HCT116 (cell line): ENCODE data around the gene CYBA. TPM values are rescaled to one million over a fixed set of nuclear protein-coding genes. Genes with fewer than 3 reads are reported as not detected.

ENCODE experiments used
- ATAC-seq: fragments of 200-7000 bp; cut with Tn5 transposase; 2 replicates; pipeline ENCODE4 v1.9.1; 2020; ENCODE audit warnings: mild to moderate bottlenecking, moderate library complexity
- BruUV-seq: library from RNA; stranded (reverse); fragments of 400-500 nt; replicated peaks from 2 replicates; lab custom pipeline; 2021; lab: Mats Ljungman, UMichigan
- CTCF ChIA-PET: fragments of 300-600 bp; sonication (Branson Sonifier 250); formaldehyde crosslinking; loops from one replicate; lab custom pipeline; 2021; ENCODE audit warnings: antibody characterized with exemption; lab: Charles Lee
- POLR2A ChIA-PET: fragments of 300-600, 350-600 bp; sonication (Branson Sonifier 250); formaldehyde crosslinking; loops from one replicate; lab custom pipeline; 2021; ENCODE audit warnings: antibody characterized with exemption; lab: Charles Lee
- RAD21 ChIA-PET, 2 experiments: fragments of 300-600 bp; sonication (Branson Sonifier 250); formaldehyde crosslinking; loops; one replicate each; lab custom pipeline; 2023; ENCODE audit warnings: low total read pairs in 2 of 2; ENCODE audit not compliant: uncharacterized antibody in 2 of 2, unreplicated experiment in 2 of 2, low non-redundant PET in 1 of 2; lab: Charles Lee
- DNase-seq: peaks from one replicate; pipeline ENCODE4 v3.0.0-alpha.2; 2010; ENCODE audit warnings: low read depth, low spot score
- H2AFZ ChIP-seq: fragments of 200-600 bp; shearing (Covaris generic), sonication (generic); 2 replicates; pipeline ENCODE4 v1.6.1; 2017; ENCODE audit warnings: low read depth, mixed run types, mixed read lengths, antibody characterized with exemption, low read length; ENCODE audit not compliant: poor library complexity, severe bottlenecking
- H3K27ac ChIP-seq: 2 replicates; pipeline ENCODE4 v1.5.1; 2012; ENCODE audit warnings: low read depth, low read length
- H3K27me3 ChIP-seq: fragments of 200-600 bp; sonication (generic); 2 replicates; pipeline ENCODE4 v1.6.1; 2016; ENCODE audit warnings: mixed run types, low read length, mixed read lengths; ENCODE audit not compliant: insufficient read depth
- H3K36me3 ChIP-seq, 2 experiments: fragments of 200-500 bp in 1 of 2; fragments of 200-600 bp in 1 of 2; sonication (Bioruptor generic) in 1 of 2; sonication (generic) in 1 of 2; 2 replicates each; pipeline versions ENCODE4 v1.5.1 to v1.6.1; 2014 to 2016; ENCODE audit warnings: low read length in 2 of 2, inconsistent platforms in 1 of 2, mixed read lengths in 1 of 2, mixed run types in 1 of 2; ENCODE audit not compliant: insufficient read depth in 2 of 2, control insufficient read depth in 1 of 2
- H3K4me1 ChIP-seq, 2 experiments: fragments of 200-600 bp in 1 of 2; sonication (generic) in 1 of 2; 2 replicates each; pipeline versions ENCODE4 v1.5.1 to v1.6.1; 2012 to 2017; ENCODE audit warnings: low read length in 2 of 2, inconsistent platforms in 1 of 2, mild to moderate bottlenecking in 1 of 2, mixed read lengths in 1 of 2, mixed run types in 1 of 2, moderate library complexity in 1 of 2; ENCODE audit not compliant: insufficient read depth in 2 of 2, control insufficient read depth in 1 of 2
- H3K4me2 ChIP-seq: fragments of 200-600 bp; sonication (generic); 2 replicates; pipeline ENCODE4 v1.6.1; 2017; ENCODE audit warnings: mixed run types, low read length, mixed read lengths
- H3K4me3 ChIP-seq, 2 experiments: fragments of 200-600 bp in 1 of 2; sonication (generic) in 1 of 2; replicated peaks in 1 of 2; 2 replicates each; pipeline ENCODE4 v1.5.1; 2011 to 2016; ENCODE audit warnings: low read length in 2 of 2, control low read depth in 1 of 2, low read depth in 1 of 2, mild to moderate bottlenecking in 1 of 2, mixed read lengths in 1 of 2, mixed run types in 1 of 2
- H3K79me2 ChIP-seq: fragments of 200-600 bp; sonication (generic); 2 replicates; pipeline ENCODE4 v1.6.1; 2017; ENCODE audit warnings: mild to moderate bottlenecking, mixed run types, low read length, moderate library complexity, mixed read lengths; ENCODE audit not compliant: insufficient read depth
- H3K9ac ChIP-seq: fragments of 200-600 bp; sonication (generic); 2 replicates; pipeline ENCODE4 v1.6.1; 2016; ENCODE audit warnings: low read length, mixed read lengths
- H3K9me2 ChIP-seq: fragments of 200-600 bp; sonication (generic), shearing (Covaris generic); 2 replicates; pipeline ENCODE4 v1.6.1; 2017; ENCODE audit warnings: mixed run types, mild to moderate bottlenecking, moderate library complexity; ENCODE audit not compliant: insufficient read depth
- H3K9me3 ChIP-seq, 2 experiments: fragments of 200-500 bp in 1 of 2; fragments of 200-600 bp in 1 of 2; sonication (Bioruptor generic) in 1 of 2; sonication (generic) in 1 of 2; 2 replicates each; pipeline ENCODE4 v1.6.1; 2014 to 2017; ENCODE audit warnings: low read length in 2 of 2, mixed read lengths in 2 of 2, inconsistent platforms in 1 of 2, low read depth in 1 of 2, mild to moderate bottlenecking in 1 of 2, mixed run types in 1 of 2, moderate library complexity in 1 of 2; ENCODE audit not compliant: control insufficient read depth in 1 of 2, insufficient read depth in 1 of 2
- H4K20me1 ChIP-seq: fragments of 200-600 bp; sonication (generic), shearing (Covaris generic); 2 replicates; pipeline ENCODE4 v1.6.1; 2017; ENCODE audit warnings: mixed run types, mild to moderate bottlenecking, moderate library complexity; ENCODE audit not compliant: insufficient read depth
- CTCF ChIP-seq, 3 experiments: fragments of 200-600 bp in 1 of 3; sonication (generic) in 1 of 3; IDR thresholded peaks in 2 of 3; conservative IDR thresholded peaks in 1 of 3; 2 replicates each; pipeline ENCODE4 v1.5.1; 2012 to 2017; ENCODE audit warnings: low read depth in 2 of 3, low read length in 2 of 3, antibody characterized with exemption in 1 of 3, borderline replicate concordance in 1 of 3, control low read depth in 1 of 3, mild to moderate bottlenecking in 1 of 3, mixed read lengths in 1 of 3, mixed run types in 1 of 3, moderate library complexity in 1 of 3; ENCODE audit not compliant: insufficient read depth in 1 of 3
- EGR1 ChIP-seq: IDR thresholded peaks from 2 replicates; pipeline ENCODE4 v1.6.1; 2012; ENCODE audit warnings: low read depth
- POLR2AphosphoS5 ChIP-seq: IDR thresholded peaks from 2 replicates; pipeline ENCODE4 v1.6.1; 2011; ENCODE audit warnings: mild to moderate bottlenecking, low read depth, low read length, moderate library complexity
- SP1 ChIP-seq: IDR thresholded peaks from 2 replicates; pipeline ENCODE4 v1.6.1; 2012; ENCODE audit warnings: low read depth
- ZBTB33 ChIP-seq: IDR thresholded peaks from 2 replicates; pipeline ENCODE4 v1.6.1; 2011; ENCODE audit warnings: mild to moderate bottlenecking, low read length, moderate library complexity; ENCODE audit not compliant: insufficient replicate concordance; ENCODE audit errors: extremely low read depth
- intact Hi-C: fragments of 100-400 bp; cut with micrococcal nuclease; formaldehyde crosslinking; loops from 2 replicates; pipeline ENCODE4 v1.10.0; 2022
- total RNA-seq: library from RNA; stranded (reverse); gene quantifications from one replicate; pipeline ENCODE4 v1.2.1, GENCODE V29; 2021; ENCODE audit not compliant: unreplicated experiment

CYBA gene
- total RNA-seq, 1 experiment from 2014 or later, result 321 TPM

- Histone ChIP-seq H3K4me2 (no peak overlapping the region), H3K9ac (no peak overlapping the region), H3K9me3 (no peaks in the 10 kb centered on the region), H3K27ac (no peak overlapping the region), H3K4me3 (no peak overlapping the region), H2AFZ (no peak overlapping the region), H4K20me1 (no peaks in the 10 kb centered on the region), H3K27me3 (no peaks in the 10 kb centered on the region), H3K4me1 (peaks cover 2 to 31% of the 10 kb centered on the region in 2 experiments; a peak in 2 of 4 replicates), H3K79me2 (peaks cover 9% of the 10 kb centered on the region; the same call in 1 of the 2 replicates), H3K36me3 (peaks cover 0 to 3% of the 10 kb centered on the region in 2 experiments; a peak in 1 of 4 replicates), H3K9me2 (no peaks in the 10 kb centered on the region)
- TF ChIP-seq CTCF (IDR thresholded peaks at IDR 0.05 in 2 of 3, conservative IDR thresholded peaks at IDR 0.05 in 1 of 3; ENCODE audit: borderline replicate concordance in 1 of 3, insufficient read depth in 1 of 3, low read depth in 2 of 3, low read length in 2 of 3), result 0 out of 6 replicates have a peak, but pooled peaks of 1 of the 3 experiments have one; percentile 8
- TF ChIP-seq EGR1, result no peak
- no peak for TF ChIP-seq SP1
- ChIA-PET CTCF (interaction anchor here (0.9 kb wide), 1 partner anchor 29 kb away, joined by 3 read pairs; no protein-coding TSS in a partner anchor), POLR2A (no interaction called here), RAD21 (no interaction called here)
- no peak for DNase-seq
- BruUV-seq, result no TSS peak
- peak; percentile 13; the same call in 1 of the 2 replicates for ATAC-seq
- intact Hi-C loops, result no loop called here
These were observed 7.8 kb downstream of the CYBA start for GRCh38 chr16:88642881-88643643.

GRCh38 chr16:88640498-88641247, 10.2 kb downstream of the CYBA start:
- CTCF ChIA-PET, result no interaction called here
- H2AFZ ChIP-seq, result no peak overlapping the region
- DNase-seq, result no peak
- intact Hi-C loops, result no loop called here
- no peaks in the 10 kb centered on the region for H3K9me3 ChIP-seq
- H4K20me1 ChIP-seq, result no peaks in the 10 kb centered on the region
- H3K4me1 ChIP-seq, result peaks cover 7 to 38% of the 10 kb centered on the region in 2 experiments; a peak in 2 of 4 replicates
- no peak for TF ChIP-seq ZBTB33
- 0 out of 2 replicates have a peak, but pooled peaks have one; percentile 3 for TF ChIP-seq POLR2AphosphoS5
- TF ChIP-seq, all 23 proteins: peak for 1
- H3K9me2 ChIP-seq, result no peaks in the 10 kb centered on the region
- H3K27me3 ChIP-seq, result no peaks in the 10 kb centered on the region
- RAD21 ChIA-PET, result no interaction called here
- H3K27ac ChIP-seq, result no peak overlapping the region
- peak overlapping the region; percentile 8; the same call in 1 of the 2 replicates for H3K4me2 ChIP-seq
- POLR2A ChIA-PET, result no interaction called here
- ATAC-seq, result no peak
- peaks cover 0 to 2% of the 10 kb centered on the region in 2 experiments; a peak in 1 of 4 replicates for H3K36me3 ChIP-seq
- BruUV-seq, result TSS peak; percentile 7
- H3K4me3 ChIP-seq, result no peak overlapping the region
- H3K79me2 ChIP-seq, result no peaks in the 10 kb centered on the region
- no peak overlapping the region for H3K9ac ChIP-seq
